GM12875 (cell line): ENCODE data around the gene VSIR.

ENCODE experiments used
- H3K4me3 ChIP-seq: one replicate; pipeline ENCODE4 v1.5.1; 2011; ENCODE audit warnings: low read depth, low read length, control low read depth
- TF ChIP-seq, protein P1 (sequence below): IDR thresholded peaks from 2 replicates; pipeline ENCODE4 v1.5.1; 2011; ENCODE audit warnings: low read depth, mild to moderate bottlenecking, control low read depth, inconsistent platforms, low read length, moderate library complexity, borderline replicate concordance; ENCODE audit not compliant: insufficient read depth

Gene VSIR

GRCh38 chr10:71799112-71799511, 25.8 kb upstream of the VSIR start:
- H3K4me3 ChIP-seq: no peak overlapping the region
- TF ChIP-seq, protein P1, sequence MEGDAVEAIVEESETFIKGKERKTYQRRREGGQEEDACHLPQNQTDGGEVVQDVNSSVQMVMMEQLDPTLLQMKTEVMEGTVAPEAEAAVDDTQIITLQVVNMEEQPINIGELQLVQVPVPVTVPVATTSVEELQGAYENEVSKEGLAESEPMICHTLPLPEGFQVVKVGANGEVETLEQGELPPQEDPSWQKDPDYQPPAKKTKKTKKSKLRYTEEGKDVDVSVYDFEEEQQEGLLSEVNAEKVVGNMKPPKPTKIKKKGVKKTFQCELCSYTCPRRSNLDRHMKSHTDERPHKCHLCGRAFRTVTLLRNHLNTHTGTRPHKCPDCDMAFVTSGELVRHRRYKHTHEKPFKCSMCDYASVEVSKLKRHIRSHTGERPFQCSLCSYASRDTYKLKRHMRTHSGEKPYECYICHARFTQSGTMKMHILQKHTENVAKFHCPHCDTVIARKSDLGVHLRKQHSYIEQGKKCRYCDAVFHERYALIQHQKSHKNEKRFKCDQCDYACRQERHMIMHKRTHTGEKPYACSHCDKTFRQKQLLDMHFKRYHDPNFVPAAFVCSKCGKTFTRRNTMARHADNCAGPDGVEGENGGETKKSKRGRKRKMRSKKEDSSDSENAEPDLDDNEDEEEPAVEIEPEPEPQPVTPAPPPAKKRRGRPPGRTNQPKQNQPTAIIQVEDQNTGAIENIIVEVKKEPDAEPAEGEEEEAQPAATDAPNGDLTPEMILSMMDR: no peak

GRCh38 chr10:71798308-71798624, 24.9 kb upstream of the VSIR start:
- TF ChIP-seq, protein P1: no peak
- no peak overlapping the region for H3K4me3 ChIP-seq

DNA sequence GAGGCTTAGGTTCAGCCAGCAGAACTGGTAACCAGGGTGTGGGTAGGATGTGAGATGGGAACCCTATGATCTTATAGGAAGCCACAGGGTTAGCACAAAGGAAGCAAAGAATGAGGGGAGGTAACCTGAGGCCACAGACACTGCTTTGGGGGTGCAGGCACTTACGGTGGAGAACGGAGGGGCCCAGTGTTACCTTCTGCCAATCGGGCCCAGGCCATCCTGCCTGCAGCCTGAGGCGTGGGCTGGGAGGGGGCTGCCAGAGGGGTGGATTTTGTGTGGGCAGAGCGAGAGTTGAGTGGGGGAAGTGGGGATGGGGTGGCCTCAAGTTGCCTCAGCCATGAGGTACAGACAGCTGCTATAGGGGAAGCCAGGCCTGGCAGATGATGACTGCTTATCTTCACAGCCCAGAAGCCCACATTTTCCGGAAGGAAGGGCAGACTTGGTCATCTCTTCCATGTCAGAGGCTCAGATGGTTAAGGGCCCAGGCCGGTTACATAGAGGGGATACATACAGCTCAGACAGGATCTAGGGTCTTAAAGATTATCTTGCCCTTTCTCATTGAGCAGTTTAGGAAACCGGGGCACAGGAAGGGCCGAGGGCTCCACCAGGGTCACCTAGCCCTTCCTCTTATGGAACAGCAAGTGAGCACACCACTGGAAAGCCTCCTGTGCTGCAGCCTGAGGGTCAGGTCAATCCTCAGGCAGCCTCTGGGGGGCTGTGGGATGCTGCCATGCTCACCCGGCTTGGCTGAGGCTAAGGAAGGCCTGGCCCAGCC, 24.4 kb upstream of the VSIR start:
- TF ChIP-seq, protein P1: no peak
- H3K4me3 ChIP-seq: no peak overlapping the region

- TF ChIP-seq, protein P1: no peak
- H3K4me3 ChIP-seq: no peak overlapping the region
These were observed 23.6 kb upstream of the VSIR start for GRCh38 chr10:71796749-71797405.

DNA sequence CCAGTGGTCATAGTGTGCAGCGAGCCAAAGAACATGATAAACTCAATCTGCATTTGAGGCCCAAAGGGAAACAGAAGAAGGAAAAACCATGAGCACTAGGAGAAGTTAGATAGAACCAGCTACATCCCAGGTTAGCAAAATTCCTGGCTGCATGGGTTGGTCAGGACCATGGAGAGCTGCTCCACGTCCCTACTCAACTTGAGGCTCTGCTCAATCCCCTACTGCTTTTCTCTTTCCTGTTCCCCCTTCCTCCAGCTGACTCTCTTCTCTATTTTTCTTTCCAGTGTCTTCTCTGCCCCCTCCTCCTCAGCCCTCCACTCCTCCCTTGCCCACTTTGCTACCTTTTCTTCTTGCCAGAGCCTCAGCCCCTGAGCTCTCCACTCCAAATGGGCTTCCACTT, 21.9 kb upstream of the VSIR start:
- no peak overlapping the region for H3K4me3 ChIP-seq
- TF ChIP-seq, protein P1: no peak

DNA sequence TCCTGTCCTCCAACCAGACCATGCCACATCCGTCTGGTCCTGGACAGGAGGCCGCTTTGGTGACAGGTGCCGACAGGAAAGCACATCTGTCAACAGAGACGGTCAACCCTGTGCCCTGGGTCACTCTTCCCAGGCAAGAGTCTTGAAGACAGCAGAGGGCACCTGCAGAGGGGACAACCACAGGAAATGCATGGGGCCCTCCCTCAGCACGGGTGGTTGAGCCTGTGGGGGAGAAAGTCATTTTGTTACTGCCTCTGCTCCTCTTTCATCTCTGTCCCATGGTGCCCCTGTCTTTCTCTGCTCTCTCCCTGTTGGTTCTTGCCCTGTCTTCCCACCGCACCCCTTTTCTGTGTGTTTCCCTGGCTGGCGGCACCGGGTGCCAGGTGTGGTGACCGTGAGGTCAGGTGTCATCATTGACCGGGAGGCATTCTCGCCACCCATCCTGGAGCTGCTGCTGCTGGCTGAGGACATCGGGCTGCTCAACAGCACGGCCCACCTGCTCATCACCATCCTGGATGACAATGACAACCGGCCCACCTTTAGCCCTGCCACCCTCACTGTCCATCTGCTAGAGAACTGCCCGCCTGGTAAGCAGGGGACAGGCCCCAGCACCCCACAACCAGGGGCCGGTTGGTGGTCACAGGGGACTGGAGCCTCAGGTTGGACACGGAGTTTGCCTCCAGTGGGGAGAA, 17.6 kb upstream of the VSIR start:
- TF ChIP-seq, protein P1: no peak
- no peak overlapping the region for H3K4me3 ChIP-seq

DNA sequence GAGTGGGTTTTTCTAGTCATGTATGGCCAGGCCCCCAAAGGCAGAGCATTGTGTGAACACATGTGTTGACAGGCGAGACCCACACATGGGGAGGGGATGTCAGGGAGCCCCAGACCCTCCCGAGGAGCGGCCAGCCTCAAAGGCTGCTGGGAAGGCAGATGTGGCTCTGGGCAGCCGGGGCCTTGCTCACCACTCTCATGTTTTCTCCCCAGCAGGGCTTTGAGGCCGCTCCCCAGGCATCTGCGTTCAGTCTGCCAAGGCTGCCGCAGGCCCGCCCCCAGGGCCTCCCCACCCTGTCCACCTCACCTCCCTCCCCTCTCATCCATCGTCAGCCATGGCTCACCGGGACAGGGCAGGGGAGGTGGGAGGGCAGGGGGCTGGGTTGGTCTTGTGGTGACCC, 16.6 kb upstream of the VSIR start:
- TF ChIP-seq, protein P1: no peak
- H3K4me3 ChIP-seq: no peak overlapping the region
